Skeletal muscle cell (primary cell): ENCODE measurements around the gene APBA3.
"Not testable (repeated sequence)": the region's sequence is repeated elsewhere in the genome, so short reads cannot be mapped to it uniquely, and the experiment has no call there.

Source experiments
- DNase-seq: peaks from one replicate; pipeline ENCODE4 v3.0.0-alpha.2; 2010; ENCODE audit warnings: low read depth
- H3K4me3 ChIP-seq: 2 replicates; pipeline ENCODE4 v1.5.1; 2011; ENCODE audit warnings: low read depth, mild to moderate bottlenecking, control low read depth, low read length, moderate library complexity

APBA3 gene

GRCh38 chr19:3773814-3774515 lies 12.5 kb upstream of the APBA3 start:
- DNase-seq = no peak
- no peak overlapping the region for H3K4me3 ChIP-seq

GRCh38 chr19:3771906-3772455 lies 10.5 kb upstream of the APBA3 start, which contains the start of gene RAX2:
RAX2 (minus strand) TSS chr19:3772228; CDS start chr19:3771742, 486 bp downstream.
- H3K4me3 ChIP-seq = no peak within 1 kb of the TSS
- DNase-seq = no peak

- no peak for DNase-seq
- no peak overlapping the region for H3K4me3 ChIP-seq
These were observed 9.8 kb upstream of the APBA3 start for GRCh38 chr19:3771000-3771905.

GRCh38 chr19:3770136-3770999 lies 8.9 kb upstream of the APBA3 start:
- H3K4me3 ChIP-seq = no peak overlapping the region
- no peak for DNase-seq

- H3K4me3 ChIP-seq = no peak overlapping the region
- no peak for DNase-seq
These were observed 8.0 kb upstream of the APBA3 start for GRCh38 chr19:3769494-3769893.

- H3K4me3 ChIP-seq = no peak overlapping the region
- DNase-seq = no peak
These were observed 7.2 kb upstream of the APBA3 start for GRCh38 chr19:3768748-3769099.

- no peak overlapping the region for H3K4me3 ChIP-seq
- no peak for DNase-seq
These were observed 6.7 kb upstream of the APBA3 start for GRCh38 chr19:3768015-3768747.

- H3K4me3 ChIP-seq = no peak overlapping the region
- no peak for DNase-seq
These were observed 5.6 kb upstream of the APBA3 start for GRCh38 chr19:3767050-3767449.

- DNase-seq = no peak
- H3K4me3 ChIP-seq = no peak overlapping the region
These were observed 5.0 kb upstream of the APBA3 start for GRCh38 chr19:3766520-3766919.

GRCh38 chr19:3765757-3766156 lies 4.3 kb upstream of the APBA3 start:
- DNase-seq, H3K4me3 ChIP-seq: not testable (repeated sequence)

GRCh38 chr19:3765121-3765520 lies 3.6 kb upstream of the APBA3 start:
- DNase-seq = no peak
- no peak overlapping the region for H3K4me3 ChIP-seq

- peak; percentile 98 for DNase-seq
- H3K4me3 ChIP-seq = peak within 1 kb of the TSS; percentile 98
These were observed 1.3 kb upstream of the APBA3 start, which contains the start of gene MRPL54 for GRCh38 chr19:3762501-3763459. MRPL54 (plus strand) TSS chr19:3762682; CDS start chr19:3762701, 19 bp downstream.

- DNase-seq = no peak
- no peak overlapping the region for H3K4me3 ChIP-seq
These were observed 610 bp upstream of the APBA3 start for GRCh38 chr19:3762130-3762473.

GRCh38 chr19:3760871-3761361 lies 576 bp downstream of the APBA3 start:
- H3K4me3 ChIP-seq = peak overlapping the region; percentile 98
- DNase-seq = no peak

GRCh38 chr19:3759482-3760254 lies 1.8 kb downstream of the APBA3 start:
- H3K4me3 ChIP-seq = no peak overlapping the region
- DNase-seq = no peak

- DNase-seq, H3K4me3 ChIP-seq: not testable (repeated sequence)
These were observed 3.2 kb downstream of the APBA3 start for GRCh38 chr19:3758297-3758696.

- DNase-seq = not testable (repeated sequence)
These were observed 3.8 kb downstream of the APBA3 start for GRCh38 chr19:3757705-3758104.

More at GRCh38 chr19:3757705-3758104, 3.8 kb downstream of the APBA3 start:
- H3K4me3 ChIP-seq = not testable (repeated sequence)
